Endothelial cell of umbilical vein (primary cell): Measurements from ENCODE around the gene ARHGEF38.

Experiments
- CTCF ChIP-seq, 2 donors: IDR thresholded peaks; 1 replicate in 1 of 2; 2 replicates in 1 of 2; pipeline ENCODE4 v1.5.1; 2011; ENCODE audit warnings: low read length in 2 of 2, mild to moderate bottlenecking in 2 of 2, moderate library complexity in 2 of 2, control low read depth in 1 of 2, inconsistent platforms in 1 of 2, low read depth in 1 of 2; ENCODE audit not compliant: insufficient read depth in 1 of 2; ENCODE audit errors: extremely low read depth in 1 of 2
- FOS ChIP-seq: IDR thresholded peaks from 2 replicates; pipeline ENCODE4 v1.6.1; 2011; ENCODE audit warnings: mild to moderate bottlenecking, low read length, moderate library complexity, borderline replicate concordance; ENCODE audit not compliant: insufficient read depth
- POLR2A ChIP-seq: IDR thresholded peaks from 2 replicates; pipeline ENCODE4 v1.6.1; 2012; ENCODE audit warnings: low read depth, mild to moderate bottlenecking, control low read depth, low read length
- POLR2AphosphoS5 ChIP-seq: IDR thresholded peaks from 2 replicates; pipeline ENCODE4 v1.6.1; 2012; ENCODE audit warnings: low read depth, mild to moderate bottlenecking, control low read depth, low read length, moderate library complexity; ENCODE audit not compliant: insufficient read depth

- TF ChIP-seq CTCF (IDR thresholded peaks at IDR 0.05; ENCODE audit: extremely low read depth in 1 of 2, insufficient read depth in 1 of 2, low read depth in 1 of 2, low read length in 2 of 2), result no peak
- no peak for TF ChIP-seq POLR2AphosphoS5
- no peak for TF ChIP-seq POLR2A
- TF ChIP-seq FOS, result no peak
Measured at GRCh38 chr4:105555409-105555808, 3.0 kb downstream of the ARHGEF38 start.
